WI38 (cell line): ENCODE data around the gene SH3BGR.

Experiments used
- H3K4me3 ChIP-seq: 2 replicates; pipeline ENCODE4 v1.5.1; 2011; ENCODE audit warnings: low read depth, mild to moderate bottlenecking, control low read depth, low read length
- TF ChIP-seq, protein P1 (sequence below): IDR thresholded peaks from 2 replicates; pipeline ENCODE4 v1.5.1; 2012; ENCODE audit warnings: low read depth, mild to moderate bottlenecking, control low read depth, low read length

SH3BGR gene

DNA sequence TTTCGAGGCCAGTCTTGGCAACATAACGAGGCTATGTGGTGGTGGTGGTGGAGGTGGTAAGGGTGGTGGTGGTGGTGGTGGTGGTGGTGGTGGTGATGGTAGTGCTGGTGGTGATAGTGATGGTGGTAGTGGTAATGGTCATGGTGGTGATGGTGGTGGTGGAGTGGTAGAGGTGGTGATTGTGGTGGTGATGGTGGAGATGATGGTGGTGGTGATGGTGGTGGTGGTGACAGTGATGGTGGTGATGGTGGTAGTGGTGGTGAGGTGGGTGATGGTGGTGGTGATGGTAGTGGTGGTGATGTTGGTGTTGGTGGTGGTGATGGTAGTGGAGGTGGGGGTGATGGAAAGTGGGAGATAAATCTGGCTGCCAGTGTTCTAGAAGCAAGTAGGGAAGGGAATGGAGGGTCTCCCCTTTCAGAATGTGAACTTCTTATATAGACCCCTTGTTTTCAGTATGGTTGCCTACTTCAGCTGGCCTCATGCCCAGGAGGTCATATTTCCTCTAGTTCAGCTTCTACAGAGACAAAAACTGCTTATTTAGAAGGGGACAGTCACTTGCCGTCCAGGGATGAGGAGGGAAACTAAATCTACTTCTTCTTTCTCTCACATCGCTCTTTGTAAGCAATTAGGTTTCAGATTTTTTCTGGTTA is 27.5 kb downstream of the SH3BGR start:
- TF ChIP-seq, protein P1, sequence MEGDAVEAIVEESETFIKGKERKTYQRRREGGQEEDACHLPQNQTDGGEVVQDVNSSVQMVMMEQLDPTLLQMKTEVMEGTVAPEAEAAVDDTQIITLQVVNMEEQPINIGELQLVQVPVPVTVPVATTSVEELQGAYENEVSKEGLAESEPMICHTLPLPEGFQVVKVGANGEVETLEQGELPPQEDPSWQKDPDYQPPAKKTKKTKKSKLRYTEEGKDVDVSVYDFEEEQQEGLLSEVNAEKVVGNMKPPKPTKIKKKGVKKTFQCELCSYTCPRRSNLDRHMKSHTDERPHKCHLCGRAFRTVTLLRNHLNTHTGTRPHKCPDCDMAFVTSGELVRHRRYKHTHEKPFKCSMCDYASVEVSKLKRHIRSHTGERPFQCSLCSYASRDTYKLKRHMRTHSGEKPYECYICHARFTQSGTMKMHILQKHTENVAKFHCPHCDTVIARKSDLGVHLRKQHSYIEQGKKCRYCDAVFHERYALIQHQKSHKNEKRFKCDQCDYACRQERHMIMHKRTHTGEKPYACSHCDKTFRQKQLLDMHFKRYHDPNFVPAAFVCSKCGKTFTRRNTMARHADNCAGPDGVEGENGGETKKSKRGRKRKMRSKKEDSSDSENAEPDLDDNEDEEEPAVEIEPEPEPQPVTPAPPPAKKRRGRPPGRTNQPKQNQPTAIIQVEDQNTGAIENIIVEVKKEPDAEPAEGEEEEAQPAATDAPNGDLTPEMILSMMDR: no peak

DNA sequence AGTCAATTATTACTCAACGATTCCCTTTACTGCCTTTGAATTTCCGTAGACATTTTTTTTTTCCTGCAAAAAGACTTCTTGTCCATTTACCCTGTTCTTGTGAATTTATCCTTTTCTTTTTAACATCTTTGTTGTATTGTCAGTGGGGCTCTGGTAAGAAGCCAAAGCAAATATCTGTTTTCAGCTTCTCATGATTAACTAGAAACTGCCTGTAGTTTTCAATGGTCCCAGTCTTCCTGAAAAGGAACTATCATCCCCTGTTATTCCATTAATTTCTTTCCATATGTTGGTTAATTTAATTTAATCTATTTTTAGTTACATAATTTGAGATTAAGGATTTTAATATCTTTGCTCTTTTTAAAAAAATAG is 28.0 kb downstream of the SH3BGR start:
- no peak overlapping the region for H3K4me3 ChIP-seq
- TF ChIP-seq, protein P1: no peak

More for the DNA sequence above, 27.5 kb downstream of the SH3BGR start:
- no peak overlapping the region for H3K4me3 ChIP-seq

DNA sequence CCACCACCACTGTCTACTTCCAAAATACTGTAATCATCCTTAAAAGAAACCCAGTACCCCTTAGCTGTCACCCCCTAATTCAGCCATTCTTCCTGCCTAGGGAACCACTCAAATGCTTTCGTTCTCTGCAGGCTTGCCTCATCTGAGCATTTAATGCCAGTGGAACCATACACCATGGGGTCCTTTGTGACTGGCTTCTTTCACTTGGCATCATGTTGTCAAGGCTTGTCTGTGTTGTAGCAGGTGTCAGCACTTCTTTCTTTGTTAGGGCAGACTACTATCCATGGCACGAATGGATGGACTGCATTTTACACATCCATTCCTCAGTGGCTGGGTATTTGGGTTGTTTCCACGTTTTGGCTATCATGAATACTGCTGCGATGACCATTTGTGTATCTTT is 28.5 kb downstream of the SH3BGR start:
- TF ChIP-seq, protein P1: no peak
- no peak overlapping the region for H3K4me3 ChIP-seq

DNA sequence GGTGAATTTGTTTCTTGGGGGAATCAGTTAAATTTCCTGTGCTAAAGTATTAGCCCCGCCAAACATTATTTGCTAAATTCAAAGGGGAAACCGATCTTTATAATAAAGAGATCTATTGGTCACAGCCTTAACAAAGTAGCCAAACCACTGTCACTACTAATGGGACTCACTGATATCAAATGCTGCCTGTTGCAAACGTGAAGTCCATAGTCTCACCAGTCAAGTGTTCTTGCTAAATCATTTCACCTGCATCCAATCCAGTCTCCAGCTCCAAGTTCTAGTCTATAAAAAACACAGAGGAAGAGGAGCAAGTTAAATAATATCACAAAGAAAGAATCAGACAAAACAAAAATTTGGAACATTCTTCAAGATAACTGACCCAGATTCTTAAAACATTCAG is 30.1 kb downstream of the SH3BGR start:
- H3K4me3 ChIP-seq: no peak overlapping the region
- TF ChIP-seq, protein P1: no peak

DNA sequence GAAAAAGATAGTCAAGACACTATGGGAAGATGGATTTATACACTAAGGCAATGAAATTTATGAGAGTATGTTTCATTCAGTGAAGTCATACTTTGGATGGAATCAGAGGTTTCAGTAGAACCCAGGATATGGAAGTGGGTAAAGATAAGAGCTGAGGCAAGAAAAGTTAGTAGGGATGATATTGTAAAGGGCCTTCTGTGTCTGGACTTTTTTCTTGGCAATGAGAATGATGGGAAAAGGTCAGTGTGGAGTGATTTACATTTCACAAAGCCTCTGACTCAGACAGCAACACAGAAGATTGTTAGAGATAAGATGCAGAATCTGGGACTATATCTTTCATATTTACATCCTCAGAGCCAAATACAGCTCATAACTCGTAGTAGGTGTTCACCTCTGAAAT is 32.1 kb downstream of the SH3BGR start:
- H3K4me3 ChIP-seq: no peak overlapping the region
- TF ChIP-seq, protein P1: no peak

DNA sequence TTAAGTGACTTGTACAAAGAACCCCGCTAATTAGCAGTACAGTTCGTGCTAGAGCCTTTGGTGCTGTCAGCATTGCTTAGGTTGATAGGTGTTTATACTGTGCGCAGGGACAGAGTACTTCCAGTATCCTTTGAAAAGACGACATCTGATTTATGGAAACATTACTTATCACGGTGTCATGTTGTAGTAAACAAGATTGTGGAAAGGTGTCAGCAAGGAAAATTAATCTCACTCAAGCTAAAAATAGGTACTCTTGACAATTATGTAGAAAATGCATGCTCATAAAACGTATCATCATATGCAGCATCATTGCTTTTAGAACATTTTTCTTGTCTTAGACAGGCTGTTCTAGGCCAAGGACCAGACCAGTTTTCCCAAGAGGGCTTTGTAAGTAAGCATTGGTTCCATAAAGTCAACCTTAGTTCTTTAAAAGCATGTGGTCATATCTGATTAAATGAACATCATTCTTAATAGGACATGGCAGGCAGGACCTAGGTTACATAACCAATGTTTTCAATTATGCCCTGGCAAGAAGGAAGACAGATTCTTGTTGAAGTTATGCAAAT is 33.0 kb downstream of the SH3BGR start:
- TF ChIP-seq, protein P1: no peak
- H3K4me3 ChIP-seq: no peak overlapping the region

DNA sequence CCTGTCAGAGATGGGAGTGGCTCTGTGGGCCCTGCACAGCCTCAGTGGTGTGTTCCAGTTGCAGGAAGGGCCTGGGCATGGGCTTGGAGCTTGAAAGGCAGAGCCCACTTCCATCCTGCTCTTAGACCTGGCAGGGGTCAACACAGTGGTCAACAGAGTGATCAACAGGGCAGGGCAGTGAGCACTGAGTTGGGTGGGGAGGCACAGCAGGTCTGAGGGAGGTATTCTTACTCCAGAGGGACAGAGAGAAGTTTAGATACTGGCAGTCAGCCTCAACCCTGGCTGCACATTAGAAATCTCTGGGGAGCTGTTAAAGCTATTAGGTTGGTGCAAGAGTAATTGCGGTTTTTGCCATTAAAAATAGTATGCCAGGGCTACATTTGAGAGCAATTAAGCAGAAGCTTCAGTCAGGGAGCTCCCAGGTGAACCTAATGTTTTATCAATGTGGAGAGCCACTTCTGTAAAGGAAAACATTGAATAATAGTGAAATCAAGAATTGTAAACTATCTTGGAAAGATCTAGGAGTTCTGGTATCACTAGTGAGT is 37.7 kb downstream of the SH3BGR start:
- H3K4me3 ChIP-seq: no peak overlapping the region
- TF ChIP-seq, protein P1: no peak
